Thymus (tissue), 11 donors: ENCODE results near the gene PTPRJ. TPM values are rescaled to one million over a fixed set of nuclear protein-coding genes. Genes with fewer than 3 reads are reported as not detected.

ENCODE experiments used
- DNase-seq, 9 donors: peaks; one replicate each; pipeline ENCODE4 v3.0.0-alpha.2; 2013; ENCODE audit warnings: low spot score in 9 of 9, low read depth in 6 of 9, missing footprints in 1 of 9
- H3K27ac ChIP-seq, 2 donors: one replicate each; pipeline ENCODE4 v1.5.1; 2013; ENCODE audit warnings: control low read depth in 1 of 2, low read depth in 1 of 2, low read length in 1 of 2, mild to moderate bottlenecking in 1 of 2, moderate library complexity in 1 of 2
- H3K27me3 ChIP-seq, 2 donors: one replicate each; pipeline ENCODE4 v1.5.1; 2013; ENCODE audit warnings: low read length in 1 of 2; ENCODE audit not compliant: control insufficient read depth in 2 of 2, insufficient read depth in 1 of 2
- H3K36me3 ChIP-seq, 2 donors: one replicate each; pipeline ENCODE4 v1.5.1; 2013; ENCODE audit warnings: low read length in 1 of 2, mild to moderate bottlenecking in 1 of 2, moderate library complexity in 1 of 2; ENCODE audit not compliant: control insufficient read depth in 2 of 2, insufficient read depth in 2 of 2
- H3K4me1 ChIP-seq, 2 donors: one replicate each; pipeline ENCODE4 v1.5.1; 2013; ENCODE audit warnings: low read length in 2 of 2; ENCODE audit not compliant: control insufficient read depth in 2 of 2, insufficient read depth in 2 of 2
- H3K4me3 ChIP-seq, 2 donors: one replicate each; pipeline ENCODE4 v1.5.1; 2013; ENCODE audit warnings: low read length in 2 of 2, control low read depth in 1 of 2, mild to moderate bottlenecking in 1 of 2
- H3K9me3 ChIP-seq, 2 donors: one replicate each; pipeline ENCODE4 v1.5.1; 2013; ENCODE audit warnings: low read length in 1 of 2, mild to moderate bottlenecking in 1 of 2; ENCODE audit not compliant: control insufficient read depth in 2 of 2, insufficient read depth in 1 of 2
- WGBS: extraction: QIAGEN DNeasy Blood & Tissue Kit; methylation state at CpG from one replicate; pipeline ENCODE4 v1.1.7; 2013; 5-methylcytosine and 5-hydroxymethylcytosine counted together
- polyA plus RNA-seq: library from polyadenylated mRNA; stranded (reverse); fragments of 200-250 nt; gene quantifications from one replicate; pipeline ENCODE4 v1.2.3, GENCODE V29; 2013
- total RNA-seq: library from RNA; stranded (reverse); fragments of 120-200 nt; gene quantifications from one replicate; pipeline ENCODE4 v1.2.4, GENCODE V29; 2013
- donor health status: healthy.

Gene PTPRJ
- total and polyA plus RNA-seq, 2 donors = 4.4 to 7.5 TPM

DNA sequence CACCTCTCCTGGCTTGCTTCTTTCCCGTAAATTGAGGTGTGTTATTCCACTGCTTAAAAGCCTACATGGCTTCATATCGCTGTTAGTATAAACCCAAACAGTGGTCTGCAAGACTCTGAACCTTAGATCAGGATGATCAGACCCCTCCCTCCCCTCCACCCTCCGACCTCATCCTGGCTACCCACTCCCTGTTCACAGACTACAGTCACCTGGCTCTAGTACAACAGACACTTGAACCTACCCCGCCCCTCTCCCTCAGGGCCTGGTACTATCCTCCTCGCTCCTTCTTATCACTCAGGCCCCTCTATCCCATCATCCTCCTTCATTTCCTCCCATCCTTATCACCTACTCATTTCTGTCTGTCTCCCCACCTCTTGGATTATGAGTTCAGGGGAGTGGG, 20.1 kb downstream of the PTPRJ start:
- Histone ChIP-seq H3K4me3 (no peak overlapping the region), H3K36me3 (no peaks in the 10 kb centered on the region), H3K27me3 (no peaks in the 10 kb centered on the region), H3K27ac (peak overlapping the region; percentile 80 to 84), H3K9me3 (no peaks in the 10 kb centered on the region), H3K4me1 (peaks cover 2 to 43% of the 10 kb centered on the region in 2 donors)
- no peak for DNase-seq
- WGBS = 93% methylated on average over 5 of the region's 5 CpGs

DNA sequence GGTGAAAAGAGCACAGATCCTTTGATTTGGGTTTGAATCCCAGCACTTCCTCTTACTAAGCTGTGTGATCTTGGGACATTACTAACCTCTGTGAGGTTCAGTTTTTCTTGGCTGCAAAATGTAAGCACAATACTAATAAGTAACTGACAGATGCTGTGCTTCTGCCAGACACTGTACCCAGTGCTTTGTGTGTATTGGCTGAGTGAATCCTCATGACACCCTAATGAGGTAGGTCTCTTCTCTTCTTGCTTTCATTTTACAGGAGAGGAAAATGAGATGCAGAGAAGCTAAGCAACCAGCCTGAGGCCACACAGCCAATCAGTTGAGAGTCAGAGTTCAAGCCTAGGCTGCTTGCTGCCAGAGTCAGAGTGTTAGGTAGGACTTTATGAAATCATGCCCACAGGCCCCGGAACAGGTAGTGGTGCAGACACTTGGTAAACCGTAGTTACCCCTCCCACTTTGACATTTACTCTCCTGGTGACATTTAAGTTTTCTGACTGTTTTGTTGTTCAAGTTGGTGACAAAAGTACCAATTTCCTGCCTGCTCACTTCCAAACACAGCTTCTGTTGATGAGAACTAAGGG, 21.2 kb downstream of the PTPRJ start:
- Histone ChIP-seq H3K27ac (peak overlapping the region; percentile 80 to 93), H3K27me3 (no peaks in the 10 kb centered on the region), H3K36me3 (no peaks in the 10 kb centered on the region), H3K4me3 (no peak overlapping the region), H3K4me1 (peaks cover 4 to 54% of the 10 kb centered on the region in 2 donors), H3K9me3 (no peaks in the 10 kb centered on the region)
- peak in 8 of 9 donors; percentile 30 to 89 (median 62) for DNase-seq
- WGBS = 83% methylated on average over 2 of the region's 2 CpGs

DNA sequence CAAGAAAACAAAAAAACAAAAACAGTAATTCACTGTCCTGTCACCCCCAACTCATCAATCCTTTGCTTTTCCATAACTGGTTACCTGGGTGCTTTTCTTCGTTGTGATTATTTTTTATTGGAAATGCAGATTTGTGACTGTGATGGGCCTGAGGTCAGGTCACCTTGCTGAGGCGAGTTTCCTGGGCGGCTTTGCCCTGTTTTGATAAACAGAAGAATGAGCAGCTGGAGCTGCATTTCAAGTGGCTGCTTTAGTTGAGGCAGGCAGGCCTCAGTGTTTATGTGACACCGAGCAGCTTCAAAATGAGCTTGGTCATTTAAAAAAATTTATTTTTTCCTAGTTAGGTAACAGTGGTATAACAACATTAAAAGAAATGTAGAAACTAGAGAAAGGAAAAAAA, 22.2 kb downstream of the PTPRJ start:
- no peaks in the 10 kb centered on the region for H3K36me3 ChIP-seq
- peaks cover 6 to 50% of the 10 kb centered on the region in 2 donors for H3K4me1 ChIP-seq
- no peak overlapping the region for H3K4me3 ChIP-seq
- H3K9me3 ChIP-seq = no peaks in the 10 kb centered on the region
- peak overlapping the region; percentile 80 to 86 for H3K27ac ChIP-seq
- H3K27me3 ChIP-seq = no peaks in the 10 kb centered on the region
- no peak for DNase-seq
- WGBS = 89% methylated on average over 4 of the region's 4 CpGs

DNA sequence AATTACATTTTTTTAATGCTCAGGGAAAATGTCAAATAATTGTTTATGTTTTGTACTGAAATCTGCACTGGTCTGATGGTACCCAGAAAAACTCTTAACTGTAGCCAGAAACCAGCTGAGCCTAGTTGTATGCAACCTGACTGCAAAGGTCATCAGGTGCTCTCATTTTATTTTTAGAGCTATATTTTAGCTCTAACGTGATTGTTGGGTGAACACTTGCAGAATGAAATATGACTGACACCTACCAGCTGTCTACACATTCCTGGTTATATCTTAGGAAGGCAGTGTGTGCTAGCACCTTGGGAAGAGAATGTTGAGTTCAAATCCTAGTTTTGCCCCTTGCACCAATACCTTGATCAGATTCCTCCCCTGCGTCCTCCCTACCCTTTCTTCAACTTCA, 23.6 kb downstream of the PTPRJ start:
- Histone ChIP-seq H3K9me3 (no peaks in the 10 kb centered on the region), H3K27me3 (no peaks in the 10 kb centered on the region), H3K4me1 (peaks cover 9 to 50% of the 10 kb centered on the region in 2 donors), H3K36me3 (no peaks in the 10 kb centered on the region), H3K4me3 (no peak overlapping the region), H3K27ac (peak overlapping the region; percentile 30 to 74)
- 84% methylated on average over 2 of the region's 2 CpGs for WGBS
- no peak for DNase-seq

DNA sequence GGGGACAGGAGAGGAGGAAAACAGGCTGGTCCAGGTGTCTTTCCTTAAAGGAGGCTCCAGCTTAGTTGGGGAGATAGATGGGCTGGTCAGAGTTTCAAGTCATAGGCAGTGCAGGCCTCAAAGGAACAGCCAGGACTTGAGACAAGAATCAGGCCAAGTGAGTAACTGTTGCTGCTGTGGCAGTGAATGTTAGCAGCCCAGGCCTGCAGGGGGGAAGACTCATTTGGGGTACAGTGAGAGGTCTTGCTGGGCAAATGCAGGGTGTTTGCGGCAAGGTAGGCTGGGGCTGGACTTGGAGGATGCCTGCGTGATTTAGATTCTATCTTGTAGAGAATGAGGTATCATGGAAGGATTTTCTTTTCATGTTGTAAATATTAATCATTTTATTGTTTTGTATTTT, 24.1 kb downstream of the PTPRJ start:
- Histone ChIP-seq H3K4me1 (peaks cover 9 to 44% of the 10 kb centered on the region in 2 donors), H3K36me3 (no peaks in the 10 kb centered on the region), H3K4me3 (no peak overlapping the region), H3K27ac (peak overlapping the region; percentile 47 to 74), H3K27me3 (no peaks in the 10 kb centered on the region), H3K9me3 (no peaks in the 10 kb centered on the region)
- no peak for DNase-seq
- WGBS = 96% methylated on average over 2 of the region's 2 CpGs

DNA sequence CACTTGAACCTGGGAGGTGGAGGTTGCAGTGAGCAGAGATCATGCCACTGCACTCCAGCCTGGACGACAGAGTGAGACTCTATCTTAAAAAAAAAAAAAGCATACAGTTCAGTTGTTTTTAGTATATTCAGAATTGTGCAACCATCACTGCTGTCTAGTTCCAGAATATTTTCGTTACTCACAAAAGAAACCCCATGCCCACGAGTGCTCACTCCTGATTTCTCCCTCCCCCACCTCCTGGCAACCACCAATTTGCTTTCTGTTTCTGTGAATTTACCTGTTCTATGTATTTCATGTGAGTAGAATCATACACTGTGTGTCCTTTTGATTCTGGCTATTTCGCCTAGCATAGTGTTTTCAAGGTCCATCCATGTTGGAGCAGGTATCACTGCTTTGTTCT, 24.8 kb downstream of the PTPRJ start:
- no peak for DNase-seq
- peak overlapping the region; percentile 25 to 51 for H3K27ac ChIP-seq
- no peak overlapping the region for H3K4me3 ChIP-seq
- H3K4me1 ChIP-seq = peaks cover 9 to 43% of the 10 kb centered on the region in 2 donors
- H3K9me3 ChIP-seq = no peaks in the 10 kb centered on the region
- H3K27me3 ChIP-seq = no peaks in the 10 kb centered on the region
- WGBS = 75% methylated on average over 4 of the region's 4 CpGs
- no peaks in the 10 kb centered on the region for H3K36me3 ChIP-seq

DNA sequence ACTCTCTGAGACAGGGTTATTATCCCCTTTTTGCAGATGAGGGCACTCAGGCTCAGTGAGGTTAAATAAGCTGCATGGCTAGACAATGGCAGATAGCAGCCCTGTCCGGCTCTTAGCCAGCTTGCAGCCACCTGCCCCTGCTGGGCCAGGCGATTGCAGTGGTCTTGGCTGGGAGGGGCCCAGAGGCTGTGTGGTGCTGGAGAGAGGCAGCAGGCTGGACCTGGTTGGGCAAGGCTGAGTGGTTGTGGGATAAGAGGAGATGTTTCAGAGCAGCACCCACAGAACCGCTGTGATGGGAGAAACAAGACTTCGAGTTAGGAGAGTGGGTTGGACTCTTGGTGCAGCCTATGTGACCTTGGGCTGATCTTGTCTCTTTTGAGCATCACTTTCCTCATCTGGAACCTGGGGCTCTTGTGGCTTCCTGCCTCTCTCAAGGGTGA, 25.5 kb downstream of the PTPRJ start:
- H3K4me1 ChIP-seq = peaks cover 9 to 37% of the 10 kb centered on the region in 2 donors
- no peaks in the 10 kb centered on the region for H3K36me3 ChIP-seq
- WGBS = 92% methylated on average over 4 of the region's 4 CpGs
- H3K27me3 ChIP-seq = no peaks in the 10 kb centered on the region
- no peak for DNase-seq
- H3K27ac ChIP-seq = peak overlapping the region; percentile 19 to 51
- H3K4me3 ChIP-seq = no peak overlapping the region
- no peaks in the 10 kb centered on the region for H3K9me3 ChIP-seq

DNA sequence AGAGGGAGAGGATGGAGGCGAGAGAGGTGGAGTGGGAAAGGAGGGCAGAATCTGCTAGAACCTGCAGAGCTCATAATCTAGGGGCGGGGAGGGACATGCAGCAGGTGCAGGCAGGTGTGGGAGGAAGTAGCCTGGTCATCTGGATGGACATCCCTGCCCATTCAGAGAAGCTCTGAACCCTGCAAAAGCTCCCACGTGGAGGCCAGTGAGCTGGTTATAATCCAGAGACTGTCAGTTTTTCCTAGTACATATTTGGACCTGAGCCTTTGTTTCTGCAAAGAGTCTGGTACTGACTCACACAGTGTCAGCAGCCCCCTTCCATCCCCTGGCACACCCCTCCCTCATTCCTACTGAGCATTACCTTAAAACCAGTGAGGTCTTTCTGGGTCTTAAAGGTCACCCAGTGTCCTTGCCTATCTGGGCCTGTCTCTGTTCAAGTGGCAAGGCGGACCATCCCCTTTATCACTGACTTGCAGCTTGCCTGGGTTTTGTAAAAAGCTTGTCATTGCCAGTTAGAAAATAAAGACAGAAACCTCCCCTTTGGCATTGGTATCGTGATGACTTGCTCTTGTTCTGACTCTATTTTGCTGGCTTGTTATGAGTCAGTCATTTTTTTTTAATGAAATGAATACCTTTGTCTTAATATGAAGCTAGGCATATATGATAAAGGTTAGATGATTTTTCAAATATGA, 26.1 kb downstream of the PTPRJ start:
- H3K27me3 ChIP-seq = no peaks in the 10 kb centered on the region
- 89% methylated on average over 5 of the region's 5 CpGs for WGBS
- peak overlapping the region in 1 of 2 donors; percentile 75 for H3K27ac ChIP-seq
- no peak for DNase-seq
- no peaks in the 10 kb centered on the region for H3K36me3 ChIP-seq
- no peaks in the 10 kb centered on the region for H3K9me3 ChIP-seq
- H3K4me1 ChIP-seq = peaks cover 9 to 32% of the 10 kb centered on the region in 2 donors
- no peak overlapping the region for H3K4me3 ChIP-seq

DNA sequence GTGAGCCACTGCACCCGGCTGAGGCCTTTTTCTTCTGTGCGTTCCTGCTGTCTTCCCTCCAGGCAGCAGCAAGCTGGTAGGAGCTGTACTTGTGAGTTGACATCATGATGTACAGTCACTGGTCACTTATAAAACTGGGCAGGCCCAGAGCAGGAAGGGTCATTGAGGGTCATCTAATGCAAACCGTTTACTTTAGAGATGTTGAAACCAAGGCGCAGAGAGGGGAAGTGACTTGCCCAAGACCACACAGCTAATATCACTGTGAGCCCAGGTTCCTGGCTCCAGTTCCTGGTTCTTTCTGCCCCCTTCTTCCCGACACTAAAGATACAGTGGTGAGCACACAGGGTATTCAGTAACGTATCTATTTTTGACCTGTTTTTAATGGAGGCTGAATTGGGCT, 27.3 kb downstream of the PTPRJ start:
- 94% methylated on average over 6 of the region's 6 CpGs for WGBS
- no peak for DNase-seq
- Histone ChIP-seq H3K4me1 (peaks cover 9 to 30% of the 10 kb centered on the region in 2 donors), H3K27me3 (no peaks in the 10 kb centered on the region), H3K27ac (no peak overlapping the region), H3K4me3 (no peak overlapping the region), H3K36me3 (no peaks in the 10 kb centered on the region), H3K9me3 (no peaks in the 10 kb centered on the region)
